ENCODE measurements around the gene GUCA1C. TPM values are rescaled to one million over a fixed set of nuclear protein-coding genes. Genes with fewer than 3 reads are reported as not detected.

GUCA1C gene
- total and polyA plus RNA-seq, 9 of the 15 experiments (the other 6 are each of a cell fraction or from before 2014, with no cell fraction given) = not detected

DNA sequence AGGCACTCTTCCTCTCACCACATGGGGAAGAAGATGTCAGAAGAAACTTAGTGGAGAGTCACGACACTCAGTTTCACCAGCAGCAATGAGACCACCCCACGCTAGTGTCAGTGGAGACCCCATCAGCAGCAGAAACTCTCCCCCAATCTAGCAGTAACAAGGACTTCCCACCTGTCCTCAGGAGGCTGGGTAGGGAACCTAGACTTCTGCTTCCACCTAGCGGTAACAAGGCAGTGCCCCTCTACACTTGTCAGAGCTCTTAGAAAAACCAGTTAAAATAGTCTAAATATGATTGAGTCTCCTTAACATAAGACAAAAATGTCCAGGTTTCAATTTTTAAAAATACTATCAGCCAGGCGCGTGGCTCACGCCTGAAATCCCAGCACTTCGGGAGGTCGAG, 73.8 kb downstream of the GUCA1C start:
- FAIRE-seq (no peak), ATAC-seq (peak; percentile 79), DNase-seq (ENCODE audit: extremely low read depth in 1 of 4, low spot score in 3 of 4) (peak in 2 of 4 experiments; percentile 12 to 18)
- no peak overlapping the region for H3K4me3 ChIP-seq
- H4K20me1 ChIP-seq (replicated peaks; ENCODE audit: control insufficient read depth, insufficient read depth, low read length) = no peaks in the 10 kb centered on the region
- H3K9me1 ChIP-seq (ENCODE audit: control insufficient read depth, insufficient read depth, low read length) = no peaks in the 10 kb centered on the region
- no peak overlapping the region for H3K4me2 ChIP-seq (ENCODE audit: insufficient read depth, low read length)
- ChIA-PET CTCF (ENCODE audit: low intra/inter-chr PET ratio) (no interaction called here), POLR2A (no interaction called here)
- no peaks in the 10 kb centered on the region for H3K27me3 ChIP-seq (ENCODE audit: control insufficient read depth in 2 of 2, insufficient read depth in 2 of 2, low read length in 2 of 2)
- no peak overlapping the region for H2AFZ ChIP-seq (ENCODE audit: low read depth, low read length)
- no peak overlapping the region for H3K27ac ChIP-seq (ENCODE audit: extremely low read depth, low read depth, low read length)
- H3K9ac ChIP-seq (ENCODE audit: insufficient read depth in 1 of 2, low read depth in 2 of 2, low read length in 2 of 2) = no peak overlapping the region
- no TSS peak for BruUV-seq (replicated peaks)
- no peaks in the 10 kb centered on the region for H3K4me1 ChIP-seq (replicated peaks in 1 of 2; ENCODE audit: control insufficient read depth in 2 of 2, insufficient read depth in 2 of 2, low read length in 2 of 2)
- no peaks in the 10 kb centered on the region for H3K79me2 ChIP-seq (ENCODE audit: control insufficient read depth, insufficient read depth, low read length)
- TF ChIP-seq, protein P1, sequence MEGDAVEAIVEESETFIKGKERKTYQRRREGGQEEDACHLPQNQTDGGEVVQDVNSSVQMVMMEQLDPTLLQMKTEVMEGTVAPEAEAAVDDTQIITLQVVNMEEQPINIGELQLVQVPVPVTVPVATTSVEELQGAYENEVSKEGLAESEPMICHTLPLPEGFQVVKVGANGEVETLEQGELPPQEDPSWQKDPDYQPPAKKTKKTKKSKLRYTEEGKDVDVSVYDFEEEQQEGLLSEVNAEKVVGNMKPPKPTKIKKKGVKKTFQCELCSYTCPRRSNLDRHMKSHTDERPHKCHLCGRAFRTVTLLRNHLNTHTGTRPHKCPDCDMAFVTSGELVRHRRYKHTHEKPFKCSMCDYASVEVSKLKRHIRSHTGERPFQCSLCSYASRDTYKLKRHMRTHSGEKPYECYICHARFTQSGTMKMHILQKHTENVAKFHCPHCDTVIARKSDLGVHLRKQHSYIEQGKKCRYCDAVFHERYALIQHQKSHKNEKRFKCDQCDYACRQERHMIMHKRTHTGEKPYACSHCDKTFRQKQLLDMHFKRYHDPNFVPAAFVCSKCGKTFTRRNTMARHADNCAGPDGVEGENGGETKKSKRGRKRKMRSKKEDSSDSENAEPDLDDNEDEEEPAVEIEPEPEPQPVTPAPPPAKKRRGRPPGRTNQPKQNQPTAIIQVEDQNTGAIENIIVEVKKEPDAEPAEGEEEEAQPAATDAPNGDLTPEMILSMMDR (IDR thresholded peaks at IDR 0.05 in 2 of 3, conservative IDR thresholded peaks at IDR 0.05 in 1 of 3; ENCODE audit: insufficient read depth in 2 of 3, low read depth in 1 of 3, low read length in 3 of 3) = peak; percentile 27 to 39 (median 31); a peak in 2 of 6 replicates
- TF ChIP-seq RAD21 (CRISPR knock-in tag; conservative IDR thresholded peaks at IDR 0.05 in 1 of 2, IDR thresholded peaks at IDR 0.05 in 1 of 2) (peak; percentile 32 to 54; a peak in 2 of 4 replicates), SMC3 (conservative IDR thresholded peaks at IDR 0.05; ENCODE audit: insufficient read depth, low read depth, low read length) (0 out of 2 replicates have a peak, but pooled peaks have one; percentile 11), SIN3B (IDR thresholded peaks at IDR 0.05; ENCODE audit: low read depth) (no peak)
- intact Hi-C loops (cut with micrococcal nuclease) = loop anchor here (2.0 kb wide), 1 partner anchor 217 kb away; no protein-coding TSS in a partner anchor
- no peaks in the 10 kb centered on the region for H3K36me3 ChIP-seq (ENCODE audit: control insufficient read depth, insufficient read depth, low read length)
- no peaks in the 10 kb centered on the region for H3K9me3 ChIP-seq (replicated peaks; ENCODE audit: control insufficient read depth, insufficient read depth, low read depth, low read length)
- in situ Hi-C loops (cut with MboI) = no loop called here
- WGBS (ENCODE audit: insufficient coverage, low coverage, missing lambda C conversion rate) = 0% methylated on average over 4 of the region's 8 CpGs

Measured in K562 (cell line).